ENCODE data around the gene SCN3B. TPM values are rescaled to one million over a fixed set of nuclear protein-coding genes. Genes with fewer than 3 reads are reported as not detected.
"Not testable (repeated sequence)": the region's sequence is repeated elsewhere in the genome, so short reads cannot be mapped to it uniquely, and the experiment has no call there.

SCN3B gene
- 1.3 TPM for total RNA-seq
- long read RNA-seq, partial matches to known transcripts = 1 of 6 reads
- long read RNA-seq, other reads (novel, unspliced or antisense) = 5 of 6 reads

GRCh38 chr11:123654566-123655081 lies at the start of gene SCN3B:
Gene SCN3B, minus strand, starts transcription at chr11:123654624. Its CDS starts 823 bp downstream, at chr11:123653801.
- no peak for DNase-seq (ENCODE audit: low spot score)

GRCh38 chr11:123702696-123703095 lies 48.3 kb upstream of the SCN3B start:
- no peak for DNase-seq (ENCODE audit: low spot score)

- DNase-seq (ENCODE audit: low spot score) = no peak
These were observed 47.7 kb upstream of the SCN3B start for GRCh38 chr11:123702139-123702538.

- no peak for DNase-seq (ENCODE audit: low spot score)
These were observed 46.3 kb upstream of the SCN3B start for GRCh38 chr11:123700772-123701171.

GRCh38 chr11:123698546-123699127 lies 44.2 kb upstream of the SCN3B start:
- no peak for DNase-seq (ENCODE audit: low spot score)

- DNase-seq (ENCODE audit: low spot score) = no peak
These were observed 41.8 kb upstream of the SCN3B start for GRCh38 chr11:123696183-123696582.

- DNase-seq (ENCODE audit: low spot score) = no peak
These were observed 40.8 kb upstream of the SCN3B start for GRCh38 chr11:123695231-123695630.

- no peak for DNase-seq (ENCODE audit: low spot score)
These were observed 40.1 kb upstream of the SCN3B start for GRCh38 chr11:123694551-123694950.

- DNase-seq (ENCODE audit: low spot score) = no peak
These were observed 38.5 kb upstream of the SCN3B start for GRCh38 chr11:123692961-123693360.

- DNase-seq (ENCODE audit: low spot score) = no peak
These were observed 36.1 kb upstream of the SCN3B start for GRCh38 chr11:123690485-123690884.

- DNase-seq (ENCODE audit: low spot score) = no peak
These were observed 30.2 kb upstream of the SCN3B start for GRCh38 chr11:123684601-123685000.

- DNase-seq (ENCODE audit: low spot score) = no peak
These were observed 29.2 kb upstream of the SCN3B start for GRCh38 chr11:123683428-123684170.

GRCh38 chr11:123682696-123683410 lies 28.4 kb upstream of the SCN3B start:
- DNase-seq (ENCODE audit: low spot score) = no peak

GRCh38 chr11:123681030-123681429 lies 26.6 kb upstream of the SCN3B start:
- DNase-seq (ENCODE audit: low spot score) = no peak

GRCh38 chr11:123678246-123678645 lies 23.8 kb upstream of the SCN3B start:
- DNase-seq (ENCODE audit: low spot score) = no peak

GRCh38 chr11:123677510-123677909 lies 23.1 kb upstream of the SCN3B start:
- DNase-seq (ENCODE audit: low spot score) = no peak

GRCh38 chr11:123674297-123674696 lies 19.9 kb upstream of the SCN3B start:
- DNase-seq (ENCODE audit: low spot score) = no peak

- no peak for DNase-seq (ENCODE audit: low spot score)
These were observed 18.1 kb upstream of the SCN3B start for GRCh38 chr11:123672568-123672967.

- DNase-seq (ENCODE audit: low spot score) = no peak
These were observed 17.1 kb upstream of the SCN3B start for GRCh38 chr11:123671534-123671933.

- DNase-seq (ENCODE audit: low spot score) = no peak
These were observed 15.7 kb upstream of the SCN3B start for GRCh38 chr11:123670081-123670480.

- DNase-seq (ENCODE audit: low spot score) = no peak
These were observed 10.9 kb upstream of the SCN3B start for GRCh38 chr11:123665306-123665705.

- not testable (repeated sequence) for DNase-seq (ENCODE audit: low spot score)
These were observed 5.5 kb upstream of the SCN3B start for GRCh38 chr11:123659965-123660364.

Measured in mesenteric fat pad (tissue), 1 donor.